GM19035 (cell line): ENCODE results near the gene NOX3.
"Not testable (repeated sequence)": the region's sequence is repeated elsewhere in the genome, so short reads cannot be mapped to it uniquely, and the experiment has no call there.

Source experiments
- ATAC-seq: cut with Tn5 transposase; IDR thresholded peaks from one replicate; pipeline ENCODE4 v1.9.1; 2021; ENCODE audit not compliant: unreplicated experiment

Gene NOX3

GRCh38 chr6:155455766-155456165, at the start of gene NOX3:
NOX3 (minus strand) TSS chr6:155455839; CDS start chr6:155455800, 39 bp downstream.
- no peak for ATAC-seq

GRCh38 chr6:155504848-155505607, 49.4 kb upstream of the NOX3 start:
- no peak for ATAC-seq

- no peak for ATAC-seq
Measured at GRCh38 chr6:155502393-155502792, 46.8 kb upstream of the NOX3 start.

- ATAC-seq: no peak
Measured at GRCh38 chr6:155499574-155499973, 43.9 kb upstream of the NOX3 start.

GRCh38 chr6:155498370-155498769, 42.7 kb upstream of the NOX3 start:
- no peak for ATAC-seq

- ATAC-seq: no peak
Measured at GRCh38 chr6:155497273-155497672, 41.6 kb upstream of the NOX3 start.

GRCh38 chr6:155495011-155495768, 39.6 kb upstream of the NOX3 start:
- no peak for ATAC-seq

GRCh38 chr6:155493694-155494143, 38.1 kb upstream of the NOX3 start:
- peak; percentile 97 for ATAC-seq

GRCh38 chr6:155493026-155493693, 37.5 kb upstream of the NOX3 start:
- peak; percentile 33 for ATAC-seq

GRCh38 chr6:155492061-155492735, 36.6 kb upstream of the NOX3 start:
- ATAC-seq: no peak

GRCh38 chr6:155491421-155491820, 35.8 kb upstream of the NOX3 start:
- no peak for ATAC-seq

- ATAC-seq: not testable (repeated sequence)
Measured at GRCh38 chr6:155488197-155488596, 32.6 kb upstream of the NOX3 start.

GRCh38 chr6:155487371-155488130, 31.9 kb upstream of the NOX3 start:
- no peak for ATAC-seq

GRCh38 chr6:155486721-155487294, 31.2 kb upstream of the NOX3 start:
- ATAC-seq: no peak

- no peak for ATAC-seq
Measured at GRCh38 chr6:155485756-155486155, 30.1 kb upstream of the NOX3 start.

- ATAC-seq: no peak
Measured at GRCh38 chr6:155483858-155484257, 28.2 kb upstream of the NOX3 start.

GRCh38 chr6:155481215-155481614, 25.6 kb upstream of the NOX3 start:
- no peak for ATAC-seq

- ATAC-seq: no peak
Measured at GRCh38 chr6:155473741-155474140, 18.1 kb upstream of the NOX3 start.

- no peak for ATAC-seq
Measured at GRCh38 chr6:155472886-155473285, 17.2 kb upstream of the NOX3 start.
